Neuronal stem cell (in vitro differentiated cells): ENCODE measurements around the gene RAPGEF1.

Experiments used
- DNase-seq: peaks from one replicate; pipeline ENCODE4 v3.0.0-alpha.2; 2013; ENCODE audit warnings: low spot score
- H2AFZ ChIP-seq: one replicate; pipeline ENCODE4 v1.6.1; 2013; ENCODE audit warnings: mild to moderate bottlenecking, low read length, inconsistent platforms
- H2AK5ac ChIP-seq: 2 replicates; pipeline ENCODE4 v1.6.1; 2013; ENCODE audit warnings: low read depth, mild to moderate bottlenecking, inconsistent platforms, low read length, moderate library complexity, mixed read lengths
- H2BK120ac ChIP-seq: 2 replicates; pipeline ENCODE4 v1.6.1; 2013; ENCODE audit warnings: low read depth, mild to moderate bottlenecking, inconsistent platforms, low read length, moderate library complexity, mixed read lengths
- H2BK12ac ChIP-seq: one replicate; pipeline ENCODE4 v1.6.1; 2013; ENCODE audit warnings: low read length, inconsistent platforms
- H2BK15ac ChIP-seq: 2 replicates; pipeline ENCODE4 v1.6.1; 2013; ENCODE audit warnings: mild to moderate bottlenecking, low read length, inconsistent platforms, mixed read lengths
- H2BK5ac ChIP-seq: one replicate; pipeline ENCODE4 v1.6.1; 2013; ENCODE audit warnings: inconsistent platforms, mild to moderate bottlenecking, low read length, moderate library complexity
- H3K14ac ChIP-seq: one replicate; pipeline ENCODE4 v1.6.1; 2013; ENCODE audit warnings: low read length, inconsistent platforms
- H3K18ac ChIP-seq: 2 replicates; pipeline ENCODE4 v1.6.1; 2013; ENCODE audit warnings: low read length, inconsistent platforms
- H3K23ac ChIP-seq: 2 replicates; pipeline ENCODE4 v1.6.1; 2013; ENCODE audit warnings: low read depth, mild to moderate bottlenecking, mixed read lengths, low read length, inconsistent platforms; ENCODE audit not compliant: poor library complexity
- H3K27ac ChIP-seq: replicated peaks from 3 replicates; pipeline ENCODE4 v1.5.1; 2013; ENCODE audit warnings: low read length, inconsistent platforms
- H3K27me3 ChIP-seq, 3 experiments: 2 replicates each; pipeline ENCODE4 v1.6.1; 2013; ENCODE audit warnings: low read length in 3 of 3, mild to moderate bottlenecking in 2 of 3, inconsistent platforms in 1 of 3, low read depth in 1 of 3, mixed read lengths in 1 of 3, moderate library complexity in 1 of 3; ENCODE audit not compliant: control insufficient read depth in 3 of 3, insufficient read depth in 3 of 3
- H3K36me3 ChIP-seq, 2 donors: replicated peaks in 1 of 2; 2 replicates each; pipeline ENCODE4 v1.6.1; 2013; ENCODE audit warnings: low read length in 2 of 2; ENCODE audit not compliant: control insufficient read depth in 2 of 2, insufficient read depth in 2 of 2
- H3K4ac ChIP-seq: 2 replicates; pipeline ENCODE4 v1.6.1; 2013; ENCODE audit warnings: inconsistent platforms, mild to moderate bottlenecking, low read length, moderate library complexity
- H3K4me1 ChIP-seq, 2 donors: 1 replicate in 1 of 2; 2 replicates in 1 of 2; pipeline ENCODE4 v1.6.1; 2013; ENCODE audit warnings: low read length in 2 of 2, low read depth in 1 of 2; ENCODE audit not compliant: control insufficient read depth in 2 of 2, insufficient read depth in 1 of 2
- H3K4me2 ChIP-seq: one replicate; pipeline ENCODE4 v1.6.1; 2013; ENCODE audit warnings: mild to moderate bottlenecking, low read length, inconsistent platforms; ENCODE audit not compliant: insufficient read depth, poor library complexity, severe bottlenecking
- H3K4me3 ChIP-seq, 2 donors: 2 replicates each; pipeline ENCODE4 v1.5.1; 2013; ENCODE audit warnings: low read length in 2 of 2, mild to moderate bottlenecking in 2 of 2, inconsistent platforms in 1 of 2, moderate library complexity in 1 of 2
- H3K79me1 ChIP-seq: one replicate; pipeline ENCODE4 v1.6.1; 2013; ENCODE audit warnings: low read depth, mild to moderate bottlenecking, inconsistent platforms, low read length, moderate library complexity
- H3K9ac ChIP-seq: one replicate; pipeline ENCODE4 v1.6.1; 2013; ENCODE audit warnings: mild to moderate bottlenecking, low read depth, low read length, inconsistent platforms; ENCODE audit not compliant: poor library complexity
- H3K9me3 ChIP-seq, 2 donors: replicated peaks in 1 of 2; 2 replicates each; pipeline versions ENCODE3 to v1.6.1; 2013; ENCODE audit warnings: low read length in 2 of 2, mild to moderate bottlenecking in 2 of 2, inconsistent platforms in 1 of 2, low read depth in 1 of 2, mixed read lengths in 1 of 2, moderate library complexity in 1 of 2; ENCODE audit not compliant: control insufficient read depth in 2 of 2, insufficient read depth in 1 of 2
- H4K8ac ChIP-seq: one replicate; pipeline ENCODE4 v1.6.1; 2013; ENCODE audit warnings: low read depth, mild to moderate bottlenecking, inconsistent platforms, low read length, moderate library complexity
- H4K91ac ChIP-seq: one replicate; pipeline ENCODE4 v1.6.1; 2013; ENCODE audit warnings: low read length, low read depth, mild to moderate bottlenecking, inconsistent platforms; ENCODE audit not compliant: poor library complexity
- WGBS, 2 donors: extraction: QIAGEN DNeasy Blood & Tissue Kit; methylation state at CpG; one replicate each; pipeline ENCODE4 v1.1.7; 2013; ENCODE audit warnings: missing lambda C conversion rate in 2 of 2, mixed read lengths in 1 of 2; ENCODE audit not compliant: insufficient read length in 2 of 2, insufficient replicate concordance in 1 of 2; ENCODE audit errors: extremely low coverage in 2 of 2; 5-methylcytosine and 5-hydroxymethylcytosine counted together

Gene RAPGEF1

GRCh38 chr9:131598121-131598520, 141.8 kb downstream of the RAPGEF1 start:
- peaks cover 1% of the 10 kb centered on the region for H3K79me1 ChIP-seq
- H4K91ac ChIP-seq: no peak overlapping the region
- no peak overlapping the region for H2AFZ ChIP-seq
- no peak overlapping the region for H2AK5ac ChIP-seq
- WGBS, 2 donors: no CpG with 5 or more reads among the region's 17 CpGs
- no peak for DNase-seq
- no peak overlapping the region for H3K4me2 ChIP-seq
- H3K4me3 ChIP-seq: no peak overlapping the region
- peaks cover 14 to 81% of the 10 kb centered on the region in 2 donors for H3K36me3 ChIP-seq
- no peak overlapping the region for H3K4ac ChIP-seq
- H3K18ac ChIP-seq: peak overlapping the region; percentile 13
- no peak overlapping the region for H4K8ac ChIP-seq
- H3K27ac ChIP-seq: no peak overlapping the region
- no peaks in the 10 kb centered on the region for H3K27me3 ChIP-seq
- no peak overlapping the region for H2BK5ac ChIP-seq
- H3K9ac ChIP-seq: no peak overlapping the region
- H3K23ac ChIP-seq: no peak overlapping the region
- H2BK120ac ChIP-seq: no peak overlapping the region
- no peak overlapping the region for H3K14ac ChIP-seq
- peaks cover 0 to 3% of the 10 kb centered on the region in 2 donors for H3K4me1 ChIP-seq
- H2BK15ac ChIP-seq: no peak overlapping the region
- H2BK12ac ChIP-seq: no peak overlapping the region
- no peaks in the 10 kb centered on the region for H3K9me3 ChIP-seq

GRCh38 chr9:131597246-131597645, 142.6 kb downstream of the RAPGEF1 start:
- Histone ChIP-seq H4K91ac (no peak overlapping the region), H3K4me2 (no peak overlapping the region), H3K9ac (peak overlapping the region; percentile 35), H3K14ac (no peak overlapping the region), H2BK15ac (no peak overlapping the region), H3K9me3 (no peaks in the 10 kb centered on the region), H3K23ac (peak overlapping the region; percentile 39), H2BK5ac (no peak overlapping the region), H2AFZ (no peak overlapping the region), H4K8ac (no peak overlapping the region), H2BK120ac (no peak overlapping the region), H3K4me3 (no peak overlapping the region), H2BK12ac (no peak overlapping the region), H2AK5ac (no peak overlapping the region), H3K27me3 (no peaks in the 10 kb centered on the region), H3K27ac (no peak overlapping the region), H3K18ac (no peak overlapping the region), H3K36me3 (peaks cover 14 to 78% of the 10 kb centered on the region in 2 donors), H3K79me1 (peaks cover 1% of the 10 kb centered on the region), H3K4ac (no peak overlapping the region), H3K4me1 (peaks cover 0 to 3% of the 10 kb centered on the region in 2 donors)
- no CpG with 5 or more reads among the region's 7 CpGs for WGBS, 2 donors
- DNase-seq: no peak

DNA sequence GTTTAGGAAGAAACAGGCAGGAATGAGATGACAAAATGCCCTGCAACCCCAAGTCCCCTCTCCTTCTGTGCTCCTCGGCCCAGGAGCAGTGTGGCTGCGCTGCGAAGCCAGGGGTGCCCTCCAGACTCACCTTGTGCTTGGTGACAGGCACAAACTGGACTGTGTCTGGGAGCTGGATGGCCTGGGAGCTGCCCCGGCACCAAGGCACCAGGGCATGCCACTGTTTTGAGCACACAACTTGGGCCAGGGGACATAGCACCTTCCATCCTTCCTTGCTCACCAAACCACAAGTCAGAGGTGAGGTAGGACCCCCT, 143.5 kb downstream of the RAPGEF1 start:
- Histone ChIP-seq H3K36me3 (peaks cover 14 to 75% of the 10 kb centered on the region in 2 donors), H3K27ac (no peak overlapping the region), H2BK5ac (no peak overlapping the region), H3K14ac (no peak overlapping the region), H3K4me1 (peaks cover 0 to 3% of the 10 kb centered on the region in 2 donors), H3K23ac (no peak overlapping the region), H3K79me1 (peaks cover 1% of the 10 kb centered on the region), H2AK5ac (no peak overlapping the region), H2BK12ac (no peak overlapping the region), H3K4me2 (no peak overlapping the region), H3K18ac (no peak overlapping the region), H3K4me3 (no peak overlapping the region), H2BK120ac (no peak overlapping the region), H2AFZ (no peak overlapping the region), H2BK15ac (no peak overlapping the region), H4K8ac (no peak overlapping the region), H3K9ac (no peak overlapping the region), H4K91ac (no peak overlapping the region), H3K9me3 (no peaks in the 10 kb centered on the region), H3K27me3 (no peaks in the 10 kb centered on the region), H3K4ac (no peak overlapping the region)
- no peak for DNase-seq
- WGBS, 2 donors: no CpG with 5 or more reads among the region's 4 CpGs

- H3K27me3 ChIP-seq: no peaks in the 10 kb centered on the region
- H2AK5ac ChIP-seq: no peak overlapping the region
- H3K23ac ChIP-seq: peak overlapping the region; percentile 35
- peaks cover 0 to 3% of the 10 kb centered on the region in 2 donors for H3K4me1 ChIP-seq
- no peak overlapping the region for H3K4me3 ChIP-seq
- no peak overlapping the region for H3K4me2 ChIP-seq
- no peak overlapping the region for H3K4ac ChIP-seq
- H2AFZ ChIP-seq: no peak overlapping the region
- H3K18ac ChIP-seq: no peak overlapping the region
- peaks cover 14 to 77% of the 10 kb centered on the region in 2 donors for H3K36me3 ChIP-seq
- H3K79me1 ChIP-seq: peaks cover 1% of the 10 kb centered on the region
- no peak overlapping the region for H4K8ac ChIP-seq
- no peak overlapping the region for H3K14ac ChIP-seq
- no peak overlapping the region for H3K27ac ChIP-seq
- no peak for DNase-seq
- H2BK15ac ChIP-seq: no peak overlapping the region
- H2BK5ac ChIP-seq: no peak overlapping the region
- H4K91ac ChIP-seq: no peak overlapping the region
- no peaks in the 10 kb centered on the region for H3K9me3 ChIP-seq
- WGBS, 2 donors: no CpG with 5 or more reads among the region's 20 CpGs
- no peak overlapping the region for H2BK12ac ChIP-seq
- H3K9ac ChIP-seq: no peak overlapping the region
- no peak overlapping the region for H2BK120ac ChIP-seq
Measured at GRCh38 chr9:131595696-131596429, 144.0 kb downstream of the RAPGEF1 start.
